Trophoblast cell (in vitro differentiated cells and primary cell): ENCODE data around the gene SEZ6L.

Source experiments
- DNase-seq, 2 donors: peaks; one replicate each; pipeline ENCODE4 v3.0.0-alpha.2; 2016
- H2AFZ ChIP-seq: 2 replicates; pipeline ENCODE4 v1.6.1; 2013; ENCODE audit warnings: low read length, moderate library complexity, mild to moderate bottlenecking; ENCODE audit not compliant: insufficient read depth, poor library complexity
- H2AK5ac ChIP-seq: 2 replicates; pipeline ENCODE4 v1.6.1; 2013; ENCODE audit warnings: mild to moderate bottlenecking, low read length
- H2BK120ac ChIP-seq: 2 replicates; pipeline ENCODE4 v1.6.1; 2013; ENCODE audit warnings: low read length, mild to moderate bottlenecking, moderate library complexity; ENCODE audit not compliant: insufficient read depth, poor library complexity
- H2BK12ac ChIP-seq: 2 replicates; pipeline ENCODE4 v1.6.1; 2013; ENCODE audit warnings: mild to moderate bottlenecking, low read length, moderate library complexity
- H2BK5ac ChIP-seq: 2 replicates; pipeline ENCODE4 v1.6.1; 2013; ENCODE audit warnings: low read length, low read depth, moderate library complexity, mild to moderate bottlenecking; ENCODE audit not compliant: poor library complexity
- H3K14ac ChIP-seq: 2 replicates; pipeline ENCODE4 v1.6.1; 2013; ENCODE audit warnings: mild to moderate bottlenecking, low read length
- H3K18ac ChIP-seq: 2 replicates; pipeline ENCODE4 v1.6.1; 2013; ENCODE audit warnings: mild to moderate bottlenecking, low read length
- H3K23ac ChIP-seq: 2 replicates; pipeline ENCODE4 v1.6.1; 2013; ENCODE audit warnings: low read length
- H3K27ac ChIP-seq: 2 replicates; pipeline ENCODE4 v1.5.1; 2013; ENCODE audit warnings: low read depth, mild to moderate bottlenecking, inconsistent platforms, low read length, moderate library complexity
- H3K27me3 ChIP-seq: 2 replicates; pipeline ENCODE4 v1.6.1; 2013; ENCODE audit warnings: inconsistent platforms, mild to moderate bottlenecking, low read length, moderate library complexity; ENCODE audit not compliant: insufficient read depth
- H3K36me3 ChIP-seq, 2 experiments: 1 replicate in 1 of 2; 2 replicates in 1 of 2; pipeline ENCODE4 v1.6.1; 2013; ENCODE audit warnings: low read length in 2 of 2, mild to moderate bottlenecking in 2 of 2, moderate library complexity in 1 of 2; ENCODE audit not compliant: insufficient read depth in 2 of 2, control insufficient read depth in 1 of 2
- H3K4ac ChIP-seq: 2 replicates; pipeline ENCODE4 v1.6.1; 2013; ENCODE audit warnings: low read depth, mild to moderate bottlenecking, low read length, moderate library complexity
- H3K4me1 ChIP-seq, 2 experiments: 1 replicate in 1 of 2; 2 replicates in 1 of 2; pipeline ENCODE4 v1.6.1; 2013; ENCODE audit warnings: low read length in 2 of 2, mild to moderate bottlenecking in 2 of 2, moderate library complexity in 1 of 2; ENCODE audit not compliant: insufficient read depth in 2 of 2, control insufficient read depth in 1 of 2
- H3K4me2 ChIP-seq: 2 replicates; pipeline ENCODE4 v1.6.1; 2013; ENCODE audit warnings: inconsistent platforms, mild to moderate bottlenecking, low read length, moderate library complexity
- H3K4me3 ChIP-seq: 2 replicates; pipeline ENCODE4 v1.5.1; 2013; ENCODE audit warnings: mild to moderate bottlenecking, low read depth, low read length, inconsistent platforms
- H3K79me1 ChIP-seq: one replicate; pipeline ENCODE4 v1.6.1; 2013; ENCODE audit warnings: low read length
- H3K79me2 ChIP-seq: 2 replicates; pipeline ENCODE4 v1.6.1; 2013; ENCODE audit warnings: low read length, mild to moderate bottlenecking; ENCODE audit not compliant: control insufficient read depth, insufficient read depth, poor library complexity
- H3K9ac ChIP-seq: 2 replicates; pipeline ENCODE4 v1.6.1; 2013; ENCODE audit warnings: mild to moderate bottlenecking, low read length
- H3K9me3 ChIP-seq: 2 replicates; pipeline ENCODE4 v1.6.1; 2013; ENCODE audit warnings: low read depth, mild to moderate bottlenecking, control low read depth, inconsistent platforms, low read length; ENCODE audit not compliant: insufficient read depth
- H4K12ac ChIP-seq: 2 replicates; pipeline ENCODE4 v1.6.1; 2013; ENCODE audit warnings: low read depth, mild to moderate bottlenecking, low read length, moderate library complexity
- H4K8ac ChIP-seq: 2 replicates; pipeline ENCODE4 v1.6.1; 2013; ENCODE audit warnings: low read depth, mild to moderate bottlenecking, low read length, moderate library complexity
- H4K91ac ChIP-seq: one replicate; pipeline ENCODE4 v1.6.1; 2013; ENCODE audit warnings: low read depth, mild to moderate bottlenecking, low read length, moderate library complexity
- WGBS: extraction: QIAGEN DNeasy Blood & Tissue Kit; methylation state at CpG from one replicate; pipeline ENCODE4 v1.1.7; 2013; ENCODE audit warnings: missing lambda C conversion rate; ENCODE audit not compliant: insufficient read length, insufficient coverage; ENCODE audit errors: extremely low coverage; 5-methylcytosine and 5-hydroxymethylcytosine counted together

SEZ6L gene

DNA sequence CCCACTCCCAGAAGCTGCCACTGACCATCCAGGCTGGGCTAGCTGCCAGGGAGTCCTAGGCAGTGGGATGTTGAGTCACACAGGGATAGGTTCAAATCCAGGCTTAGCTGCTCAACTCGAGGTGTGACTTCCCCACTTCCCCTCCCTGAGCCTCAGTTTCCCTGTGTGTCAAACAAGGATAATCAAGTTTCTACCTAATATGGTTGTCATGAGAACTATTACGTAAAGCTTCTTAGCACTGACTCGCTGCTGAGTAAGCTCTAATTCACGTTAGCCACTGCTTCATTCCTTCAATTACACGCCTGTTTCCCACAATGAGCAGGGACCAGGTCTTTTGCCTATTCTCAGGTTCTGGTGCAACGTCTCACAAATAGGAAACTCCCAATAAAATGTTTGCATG lies 67.7 kb downstream of the SEZ6L start:
- Histone ChIP-seq H3K4ac (no peak overlapping the region), H3K9me3 (peaks cover 2% of the 10 kb centered on the region), H3K23ac (no peak overlapping the region), H2BK5ac (no peak overlapping the region), H3K14ac (no peak overlapping the region), H3K9ac (no peak overlapping the region), H3K18ac (no peak overlapping the region), H4K8ac (no peak overlapping the region), H2AK5ac (no peak overlapping the region), H3K4me1 (no peaks in the 10 kb centered on the region), H3K79me2 (no peaks in the 10 kb centered on the region), H3K79me1 (no peaks in the 10 kb centered on the region), H2BK120ac (no peak overlapping the region), H3K4me3 (no peak overlapping the region), H4K12ac (no peak overlapping the region), H3K36me3 (no peaks in the 10 kb centered on the region), H3K27me3 (no peaks in the 10 kb centered on the region), H2BK12ac (no peak overlapping the region), H4K91ac (no peak overlapping the region), H3K27ac (no peak overlapping the region), H2AFZ (no peak overlapping the region), H3K4me2 (no peak overlapping the region)
- WGBS = no CpG with 5 or more reads among the region's 6 CpGs
- DNase-seq = no peak

GRCh38 chr22:26238596-26238995 lies 69.3 kb downstream of the SEZ6L start:
- H2BK12ac ChIP-seq = no peak overlapping the region
- H3K9me3 ChIP-seq = peaks cover 2% of the 10 kb centered on the region
- no peak overlapping the region for H3K4ac ChIP-seq
- no CpG with 5 or more reads among the region's 3 CpGs for WGBS
- no peaks in the 10 kb centered on the region for H3K4me1 ChIP-seq
- H2BK5ac ChIP-seq = no peak overlapping the region
- no peak overlapping the region for H3K18ac ChIP-seq
- no peak overlapping the region for H3K23ac ChIP-seq
- no peak overlapping the region for H4K12ac ChIP-seq
- H3K79me2 ChIP-seq = no peaks in the 10 kb centered on the region
- no peak overlapping the region for H3K9ac ChIP-seq
- DNase-seq = no peak
- no peak overlapping the region for H2BK120ac ChIP-seq
- no peak overlapping the region for H2AK5ac ChIP-seq
- no peak overlapping the region for H3K4me3 ChIP-seq
- no peak overlapping the region for H3K4me2 ChIP-seq
- H3K36me3 ChIP-seq = no peaks in the 10 kb centered on the region
- no peaks in the 10 kb centered on the region for H3K27me3 ChIP-seq
- no peak overlapping the region for H4K91ac ChIP-seq
- H2AFZ ChIP-seq = no peak overlapping the region
- H3K27ac ChIP-seq = no peak overlapping the region
- no peak overlapping the region for H4K8ac ChIP-seq
- H3K14ac ChIP-seq = no peak overlapping the region
- H3K79me1 ChIP-seq = no peaks in the 10 kb centered on the region

DNA sequence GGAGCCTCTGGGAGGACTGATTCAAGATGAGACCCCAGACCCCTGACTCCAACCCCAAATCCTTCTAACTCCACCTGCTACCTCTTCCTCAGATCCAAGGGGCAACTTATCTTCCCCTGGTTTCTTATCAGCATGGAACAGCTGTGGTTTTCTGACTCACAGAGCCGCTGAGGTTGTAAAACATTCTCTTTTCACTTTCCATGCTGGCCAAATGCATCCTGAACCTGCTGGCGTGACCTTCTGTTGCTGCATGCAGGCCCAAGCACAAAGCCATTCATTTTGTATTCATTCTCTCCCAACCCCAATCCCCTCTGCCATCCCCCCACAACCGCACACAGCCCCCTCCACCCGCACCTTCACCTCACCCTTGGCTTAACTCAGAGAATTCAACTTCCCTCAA lies 70.3 kb downstream of the SEZ6L start:
- H3K4me3 ChIP-seq = no peak overlapping the region
- WGBS = no CpG with 5 or more reads among the region's 4 CpGs
- H2BK12ac ChIP-seq = no peak overlapping the region
- H3K14ac ChIP-seq = no peak overlapping the region
- H2BK5ac ChIP-seq = no peak overlapping the region
- H4K91ac ChIP-seq = no peak overlapping the region
- H3K9ac ChIP-seq = no peak overlapping the region
- H3K36me3 ChIP-seq = no peaks in the 10 kb centered on the region
- no peak overlapping the region for H2AK5ac ChIP-seq
- no peaks in the 10 kb centered on the region for H3K79me2 ChIP-seq
- no peak overlapping the region for H3K4me2 ChIP-seq
- no peak overlapping the region for H3K27ac ChIP-seq
- H3K23ac ChIP-seq = no peak overlapping the region
- H3K4ac ChIP-seq = no peak overlapping the region
- no peak overlapping the region for H3K18ac ChIP-seq
- DNase-seq = no peak
- H4K8ac ChIP-seq = no peak overlapping the region
- H3K4me1 ChIP-seq = no peaks in the 10 kb centered on the region
- H2AFZ ChIP-seq = no peak overlapping the region
- no peak overlapping the region for H2BK120ac ChIP-seq
- H3K9me3 ChIP-seq = no peaks in the 10 kb centered on the region
- no peak overlapping the region for H4K12ac ChIP-seq
- no peaks in the 10 kb centered on the region for H3K27me3 ChIP-seq
- no peaks in the 10 kb centered on the region for H3K79me1 ChIP-seq

DNA sequence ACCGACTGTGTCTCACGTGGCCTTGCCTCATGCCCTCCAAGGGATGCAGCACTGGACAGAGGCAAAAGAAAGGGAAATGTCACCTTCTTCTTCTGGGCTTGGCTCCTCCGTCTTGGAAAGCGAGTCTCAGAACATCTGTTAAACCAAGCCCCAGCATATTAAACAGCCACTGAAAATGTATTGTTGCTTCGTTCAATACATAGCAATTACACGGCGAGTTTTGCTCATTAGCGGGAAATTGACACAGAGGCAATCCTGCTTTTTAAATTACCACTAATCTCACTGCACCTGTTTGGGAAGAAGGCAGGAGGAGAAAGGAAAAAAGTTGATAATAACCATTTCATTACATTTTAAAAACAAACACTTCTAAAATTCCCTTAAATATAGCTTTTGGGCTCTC lies 72.1 kb downstream of the SEZ6L start:
- no peak for DNase-seq
- no peak overlapping the region for H2BK120ac ChIP-seq
- no peak overlapping the region for H3K4me2 ChIP-seq
- H2AFZ ChIP-seq = no peak overlapping the region
- H4K12ac ChIP-seq = no peak overlapping the region
- H3K14ac ChIP-seq = no peak overlapping the region
- no peak overlapping the region for H3K9ac ChIP-seq
- no peak overlapping the region for H2BK12ac ChIP-seq
- no peak overlapping the region for H2BK5ac ChIP-seq
- no CpG with 5 or more reads among the region's 8 CpGs for WGBS
- no peak overlapping the region for H3K27ac ChIP-seq
- H3K18ac ChIP-seq = no peak overlapping the region
- no peaks in the 10 kb centered on the region for H3K27me3 ChIP-seq
- H4K91ac ChIP-seq = no peak overlapping the region
- H3K36me3 ChIP-seq = no peaks in the 10 kb centered on the region
- H2AK5ac ChIP-seq = no peak overlapping the region
- no peaks in the 10 kb centered on the region for H3K9me3 ChIP-seq
- no peak overlapping the region for H3K4me3 ChIP-seq
- H3K79me2 ChIP-seq = no peaks in the 10 kb centered on the region
- no peak overlapping the region for H3K23ac ChIP-seq
- H4K8ac ChIP-seq = no peak overlapping the region
- H3K4ac ChIP-seq = no peak overlapping the region
- no peaks in the 10 kb centered on the region for H3K4me1 ChIP-seq
- no peaks in the 10 kb centered on the region for H3K79me1 ChIP-seq
